IPS-NIHi7 (cell line): Measurements from ENCODE around the gene LRCH3.
"Not testable (repeated sequence)": the region's sequence is repeated elsewhere in the genome, so short reads cannot be mapped to it uniquely, and the experiment has no call there.

Experiments
- DNase-seq: peaks from one replicate; pipeline ENCODE4 v3.0.0; 2012; ENCODE audit warnings: mixed read lengths; ENCODE audit errors: extremely low spot score

The LRCH3 gene

DNA sequence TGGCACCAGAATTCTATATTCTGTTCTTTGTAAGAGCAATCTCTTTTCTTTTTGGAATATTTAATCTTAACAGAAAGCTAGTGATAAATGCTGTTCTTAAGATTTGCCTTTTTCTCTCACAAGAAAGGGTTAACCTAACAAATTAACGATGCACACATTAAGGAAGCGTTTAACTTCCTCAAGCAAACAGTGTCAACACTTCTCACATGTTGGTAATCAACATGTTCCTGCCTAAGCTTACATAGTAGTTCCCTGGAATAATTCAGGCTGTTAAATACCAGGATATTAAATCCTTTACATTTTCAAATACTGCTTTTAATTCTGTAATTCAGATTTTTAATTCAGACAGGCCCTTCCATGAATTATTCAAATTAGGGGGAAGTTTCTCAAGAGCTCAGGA, 91.5 kb downstream of the LRCH3 start:
- no peak for DNase-seq

- DNase-seq = no peak
These were observed 92.5 kb downstream of the LRCH3 start for GRCh38 chr3:197883541-197883940.

GRCh38 chr3:197884330-197884729, 93.3 kb downstream of the LRCH3 start:
- DNase-seq = not testable (repeated sequence)

DNA sequence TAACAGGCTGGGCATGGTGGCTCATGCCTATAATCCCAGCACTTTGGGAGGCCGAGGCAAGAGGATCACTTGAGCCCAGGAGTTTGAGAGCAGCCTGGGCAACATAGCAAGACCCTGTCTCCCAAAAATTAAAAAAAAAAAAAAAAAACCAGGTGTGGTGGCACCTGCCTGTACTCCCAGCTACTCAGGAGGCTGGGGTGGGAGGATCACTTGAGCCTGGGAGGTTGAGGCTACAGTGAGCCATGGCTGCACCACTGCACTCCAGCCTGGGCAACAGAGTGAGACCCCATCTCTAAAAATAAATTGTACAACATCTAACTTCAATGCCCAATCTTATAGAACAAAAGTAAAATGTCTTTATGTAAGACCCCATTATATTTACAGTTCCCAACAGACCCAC, 95.0 kb downstream of the LRCH3 start:
- DNase-seq = not testable (repeated sequence)

GRCh38 chr3:197887430-197888053, 96.5 kb downstream of the LRCH3 start:
- DNase-seq = not testable (repeated sequence)

GRCh38 chr3:197888511-197888910, 97.5 kb downstream of the LRCH3 start:
- no peak for DNase-seq

DNA sequence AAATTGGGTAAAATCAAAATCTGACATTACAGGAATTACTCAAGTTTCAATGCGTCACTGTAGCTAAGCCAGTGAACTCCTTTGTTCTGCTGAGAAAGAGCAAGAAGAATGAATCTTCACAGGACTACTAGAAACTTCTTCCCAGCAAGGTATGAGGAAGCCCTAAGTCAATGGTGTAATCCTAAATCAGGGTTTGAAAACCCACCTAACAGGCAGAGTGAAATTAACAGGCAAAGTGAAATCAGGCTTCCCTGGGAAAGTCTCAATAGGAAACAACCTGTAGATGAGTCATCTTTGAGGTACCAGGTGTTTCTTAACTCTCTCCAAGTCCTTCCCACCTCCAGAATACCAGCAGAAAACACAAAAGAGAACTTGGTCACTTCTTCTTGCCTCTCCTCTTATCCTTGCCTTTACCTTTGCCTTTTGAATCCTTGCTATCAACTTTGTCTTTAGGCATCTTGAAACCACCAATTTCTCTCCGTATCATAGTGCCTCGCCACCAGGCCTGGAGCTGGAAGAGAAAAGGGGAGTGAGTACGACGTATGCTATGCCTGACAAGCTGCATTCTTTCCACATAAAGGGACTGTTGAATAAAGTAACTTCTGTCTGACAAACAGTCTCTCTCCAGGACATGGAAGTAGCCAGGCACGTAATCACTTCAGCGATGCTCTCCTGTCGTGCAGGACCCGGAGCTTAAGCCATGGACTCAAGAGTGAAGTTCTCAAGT, 98.3 kb downstream of the LRCH3 start:
- no peak for DNase-seq

- no peak for DNase-seq
These were observed 99.6 kb downstream of the LRCH3 start for GRCh38 chr3:197890693-197891092.

DNA sequence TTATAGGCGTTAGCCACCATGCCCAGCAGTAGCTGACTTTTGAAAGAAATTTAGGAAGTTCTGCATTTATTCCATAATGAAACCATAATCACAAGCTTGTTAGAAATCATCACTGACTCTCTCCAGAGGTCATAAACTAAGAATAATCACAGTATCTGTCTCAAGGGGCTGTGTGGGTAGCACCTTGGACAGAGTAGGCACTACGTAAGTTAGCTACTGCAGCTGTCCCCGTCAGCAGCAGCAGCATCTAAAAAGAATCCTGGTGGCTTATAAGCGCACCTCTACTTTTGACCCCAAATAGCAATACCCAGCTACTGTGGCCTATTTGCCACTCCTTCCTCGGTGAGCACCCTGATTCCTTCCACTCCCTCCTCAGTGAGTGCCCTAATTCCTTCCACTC, 101.1 kb downstream of the LRCH3 start:
- no peak for DNase-seq

DNA sequence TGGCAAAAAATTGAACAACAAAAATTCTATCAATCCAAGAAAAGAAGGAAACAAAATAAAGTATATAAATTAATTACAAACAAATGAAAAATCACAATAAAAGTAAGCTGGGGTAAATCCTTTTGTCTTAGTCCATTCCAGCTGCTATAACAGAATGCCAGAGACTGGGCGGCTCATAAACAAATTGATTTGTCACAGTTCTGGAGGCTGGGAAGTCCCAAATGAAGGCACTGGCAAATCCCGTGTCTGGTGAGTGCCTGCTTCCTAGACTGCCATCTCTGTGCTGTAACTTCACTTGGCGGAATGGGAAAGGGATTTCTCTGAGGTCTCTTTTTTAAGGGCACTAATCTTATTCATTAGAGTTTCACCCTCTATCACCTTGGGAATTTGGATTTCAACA, 105.4 kb downstream of the LRCH3 start:
- no peak for DNase-seq

- no peak for DNase-seq
These were observed 108.9 kb downstream of the LRCH3 start for GRCh38 chr3:197899833-197900478.

GRCh38 chr3:197901626-197902025, 110.6 kb downstream of the LRCH3 start:
- DNase-seq = no peak

DNA sequence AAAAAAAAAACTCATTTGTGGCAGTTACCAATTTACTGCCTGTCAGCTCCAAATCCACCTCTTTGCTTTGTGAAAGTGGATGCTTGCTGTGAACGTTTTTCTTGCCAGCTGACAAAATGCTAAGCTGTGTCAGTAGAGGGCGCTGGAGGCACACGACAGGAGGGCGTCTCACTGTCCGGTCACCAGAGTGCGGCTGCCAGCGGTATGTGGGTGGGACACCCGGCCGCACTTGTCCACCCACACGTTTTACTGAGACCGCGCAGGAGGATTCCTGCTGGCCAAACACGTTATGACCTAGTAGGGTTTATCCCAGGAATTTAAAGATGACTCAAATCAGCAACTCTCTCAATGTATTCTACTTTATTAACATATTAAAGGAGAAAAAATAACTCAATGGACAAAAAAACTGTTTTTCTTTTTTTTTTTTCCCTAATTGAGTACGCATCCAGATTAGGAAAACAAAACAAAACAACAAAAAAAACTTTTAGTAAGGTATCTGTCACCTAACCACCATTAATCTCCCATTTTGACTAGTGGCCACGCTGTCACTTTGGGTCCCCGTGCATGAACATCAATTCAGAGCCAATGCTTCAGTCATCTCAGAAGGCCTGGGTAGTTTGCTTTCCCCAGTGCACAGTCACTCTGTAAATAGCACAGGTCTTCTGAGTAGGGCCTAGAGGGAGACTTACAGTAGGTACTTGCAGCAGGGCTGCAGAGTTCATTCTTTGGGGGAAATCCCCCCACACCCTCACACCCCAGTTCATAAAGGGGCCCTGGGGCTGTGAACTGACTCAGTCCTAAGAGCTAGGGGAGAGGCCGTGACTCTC, 115.2 kb downstream of the LRCH3 start:
- peak; percentile 92 for DNase-seq

DNA sequence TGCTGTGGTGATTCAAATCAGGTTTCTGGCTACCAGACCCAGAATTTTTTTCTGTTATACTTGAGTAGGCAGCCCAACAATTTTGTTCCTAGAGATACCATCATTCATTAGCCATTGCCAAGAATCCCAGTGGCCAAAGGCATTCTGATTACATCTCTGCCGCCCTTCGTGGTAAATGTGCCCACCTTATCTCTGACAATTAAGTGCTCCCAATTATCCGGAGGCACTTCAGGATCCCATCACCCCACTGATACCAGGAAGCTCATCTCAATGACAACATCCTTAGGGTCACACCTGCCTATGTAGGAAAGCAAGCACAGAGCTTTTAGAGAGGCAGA, 115.8 kb downstream of the LRCH3 start:
- no peak for DNase-seq

GRCh38 chr3:197907196-197907595, 116.1 kb downstream of the LRCH3 start:
- no peak for DNase-seq

GRCh38 chr3:197908550-197908949, 117.5 kb downstream of the LRCH3 start:
- not testable (repeated sequence) for DNase-seq

DNA sequence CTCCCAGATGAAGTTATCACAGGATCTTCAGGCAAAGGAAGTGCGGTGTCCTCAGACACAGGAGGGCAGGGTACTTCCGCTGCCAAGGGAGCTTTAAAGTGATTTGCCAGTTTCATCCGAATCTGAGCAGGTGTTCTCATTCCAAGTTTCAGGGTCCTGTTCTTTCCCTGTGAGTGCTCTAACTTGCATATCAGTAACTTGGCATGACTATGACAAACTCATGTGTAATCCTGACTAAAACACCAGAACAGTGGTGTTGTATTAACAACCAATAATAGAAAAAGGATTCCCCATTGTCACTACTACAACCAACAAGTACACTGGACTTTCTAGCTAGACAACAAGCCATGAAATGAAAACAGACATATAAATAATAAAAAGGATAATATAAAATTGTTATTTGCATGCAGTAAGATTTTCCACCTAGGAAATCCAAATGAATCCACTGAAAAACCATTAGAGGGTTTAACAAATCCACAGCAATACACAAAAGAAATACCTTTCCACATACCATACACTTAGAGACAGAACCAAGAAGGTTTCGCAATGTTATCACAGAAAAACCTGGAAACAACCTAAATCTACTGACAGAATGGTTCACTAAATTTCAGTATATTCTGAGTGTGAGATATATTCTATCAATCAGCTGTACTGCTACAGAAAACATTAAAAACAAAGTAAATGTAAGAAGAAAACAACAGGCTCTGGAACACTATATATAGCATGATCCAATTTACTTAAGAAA, 118.1 kb downstream of the LRCH3 start:
- no peak for DNase-seq

GRCh38 chr3:197912741-197913476, 121.9 kb downstream of the LRCH3 start:
- DNase-seq = no peak

DNA sequence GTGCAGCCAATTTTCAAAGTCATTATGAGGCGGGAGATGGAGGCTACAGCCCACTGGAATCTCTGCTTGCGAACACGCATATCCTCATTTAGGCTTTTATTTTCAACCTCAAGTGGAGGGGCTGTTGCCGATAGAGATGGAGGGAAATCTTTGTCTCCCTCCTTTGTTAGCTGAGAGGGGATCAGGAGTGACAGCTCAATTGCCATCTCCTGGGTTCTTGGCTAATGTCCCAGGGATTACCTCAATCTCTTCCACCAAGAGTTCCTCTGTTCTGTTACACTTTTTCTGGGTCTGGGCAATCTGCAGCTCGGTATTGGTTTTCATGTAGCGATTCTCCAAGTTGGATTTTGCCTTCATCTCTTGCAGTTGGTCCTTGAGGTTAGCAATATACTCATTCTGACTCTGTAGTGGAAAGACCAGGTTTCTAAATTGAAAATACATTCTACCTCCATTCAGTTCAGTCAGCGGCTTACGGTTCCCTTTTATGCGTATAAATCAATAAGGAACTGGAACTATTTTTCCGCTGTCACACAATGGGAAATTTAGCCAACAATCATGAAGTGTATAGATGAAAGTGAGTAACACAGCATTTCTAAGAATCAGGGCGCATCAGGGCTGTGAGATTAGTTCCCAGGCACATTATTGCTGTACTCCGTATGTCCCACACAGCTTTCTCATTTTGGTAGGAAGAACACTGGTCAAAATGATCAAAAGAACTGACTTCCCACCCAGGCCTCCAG, 122.8 kb downstream of the LRCH3 start:
- DNase-seq = no peak
